NCI-H2081 (cell line): ENCODE data around the gene HDAC1.
"Not testable (repeated sequence)": the region's sequence is repeated elsewhere in the genome, so short reads cannot be mapped to it uniquely, and the experiment has no call there.

Source experiments
- DNase-seq, 2 experiments: peaks; one replicate each; lab custom pipeline; 2025; lab: John Stamatoyannopoulos, UW

Gene HDAC1

GRCh38 chr1:32274646-32275340 is 17.1 kb upstream of the HDAC1 start:
- DNase-seq: no peak

GRCh38 chr1:32275424-32275823 is 16.5 kb upstream of the HDAC1 start:
- DNase-seq: no peak

- DNase-seq: no peak
Measured at GRCh38 chr1:32276032-32276782, 15.7 kb upstream of the HDAC1 start.

- not testable (repeated sequence) for DNase-seq
Measured at GRCh38 chr1:32284777-32285176, 7.1 kb upstream of the HDAC1 start.

- DNase-seq: no peak
Measured at GRCh38 chr1:32285658-32286057, 6.2 kb upstream of the HDAC1 start.

GRCh38 chr1:32286763-32287162 is 5.1 kb upstream of the HDAC1 start:
- no peak for DNase-seq

- DNase-seq: no peak
Measured at GRCh38 chr1:32289256-32289655, 2.6 kb upstream of the HDAC1 start.

- DNase-seq: no peak
Measured at GRCh38 chr1:32291145-32291707, 657 bp upstream of the HDAC1 start.

GRCh38 chr1:32298211-32298610 is 6.3 kb downstream of the HDAC1 start:
- not testable (repeated sequence) for DNase-seq

- no peak for DNase-seq
Measured at GRCh38 chr1:32299327-32299726, 7.4 kb downstream of the HDAC1 start.

- no peak for DNase-seq
Measured at GRCh38 chr1:32303358-32303757, 11.5 kb downstream of the HDAC1 start.

GRCh38 chr1:32303997-32304622 is 12.2 kb downstream of the HDAC1 start:
- no peak for DNase-seq

GRCh38 chr1:32305310-32305709 is 13.4 kb downstream of the HDAC1 start:
- DNase-seq: no peak

GRCh38 chr1:32307324-32307723 is 15.4 kb downstream of the HDAC1 start:
- no peak for DNase-seq

- no peak for DNase-seq
Measured at GRCh38 chr1:32309960-32310359, 18.1 kb downstream of the HDAC1 start.

GRCh38 chr1:32311709-32312393 is 20.0 kb downstream of the HDAC1 start:
- DNase-seq: no peak

- no peak for DNase-seq
Measured at GRCh38 chr1:32316903-32317277, 25.0 kb downstream of the HDAC1 start.

- no peak for DNase-seq
Measured at GRCh38 chr1:32318127-32318869, 26.4 kb downstream of the HDAC1 start.

- DNase-seq: no peak
Measured at GRCh38 chr1:32321712-32322291, 29.9 kb downstream of the HDAC1 start.

- DNase-seq: no peak
Measured at GRCh38 chr1:32327204-32327603, 35.3 kb downstream of the HDAC1 start.

- no peak for DNase-seq
Measured at GRCh38 chr1:32329931-32330466, 38.1 kb downstream of the HDAC1 start.
